Measurements from ENCODE around the gene ZNF107. TPM values are rescaled to one million over a fixed set of nuclear protein-coding genes. Genes with fewer than 3 reads are reported as not detected.

The ZNF107 gene
- total RNA-seq, result 13.0 and 13.3 TPM in 2 replicates

DNA sequence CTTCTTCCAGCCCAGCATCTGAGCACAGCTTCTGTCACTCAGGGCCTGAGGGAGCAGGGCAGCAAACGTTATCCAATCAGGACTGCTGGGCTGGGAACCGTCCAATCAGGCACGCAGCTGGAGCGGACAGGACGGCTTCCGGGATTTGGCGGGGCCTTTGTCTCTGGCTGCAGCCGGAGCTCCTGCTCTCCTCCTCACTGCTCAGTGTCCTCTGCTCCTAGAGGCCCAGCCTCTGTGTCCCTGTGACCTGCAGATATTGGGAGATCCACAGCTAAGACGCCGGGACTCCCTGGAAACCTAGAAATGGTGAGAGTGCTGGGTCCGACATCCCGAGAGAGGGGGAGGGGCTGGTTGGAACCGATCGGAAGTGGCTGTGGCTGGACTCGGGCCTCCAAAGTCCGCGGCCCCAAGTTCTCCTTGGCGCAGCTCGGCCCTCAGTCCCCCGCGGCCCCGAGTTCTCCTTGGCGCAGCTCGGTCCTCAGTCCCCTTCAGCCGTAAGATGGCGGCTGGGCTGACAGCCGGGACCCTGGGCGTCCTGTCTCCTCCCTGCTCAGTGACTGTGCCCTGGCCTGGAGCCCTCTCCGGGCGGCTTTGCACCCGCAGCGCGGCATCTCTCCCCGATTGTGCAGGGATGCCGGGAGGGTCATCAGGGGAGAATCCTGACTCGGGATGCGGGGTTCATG lies at the start of gene ZNF107:
TSS of gene ZNF107 (plus strand) at position 154 of the 683 bp plus-strand sequence. CDS start at position 304, 150 bp downstream.
- Mint-ChIP-seq H3K36me3 (ENCODE audit: low read depth) (peaks cover 39% of the 10 kb centered on the region), H3K27ac (peak within 1 kb of the TSS; percentile 97), H3K4me1 (peaks cover 17% of the 10 kb centered on the region), H3K27me3 (no peaks in the 10 kb centered on the region), H3K9me3 (peaks cover 19% of the 10 kb centered on the region), H3K4me3 (peak within 1 kb of the TSS; percentile 97)
- intact Hi-C loops (cut with micrococcal nuclease), result loop anchor here (1.0 to 10.0 kb wide), 8 partner anchors 103 to 741 kb away; partner anchors contain the start of genes ERV3-1, ZNF138, ZNF273 and ZNF680
- DNase-seq, result peak; percentile 95

DNA sequence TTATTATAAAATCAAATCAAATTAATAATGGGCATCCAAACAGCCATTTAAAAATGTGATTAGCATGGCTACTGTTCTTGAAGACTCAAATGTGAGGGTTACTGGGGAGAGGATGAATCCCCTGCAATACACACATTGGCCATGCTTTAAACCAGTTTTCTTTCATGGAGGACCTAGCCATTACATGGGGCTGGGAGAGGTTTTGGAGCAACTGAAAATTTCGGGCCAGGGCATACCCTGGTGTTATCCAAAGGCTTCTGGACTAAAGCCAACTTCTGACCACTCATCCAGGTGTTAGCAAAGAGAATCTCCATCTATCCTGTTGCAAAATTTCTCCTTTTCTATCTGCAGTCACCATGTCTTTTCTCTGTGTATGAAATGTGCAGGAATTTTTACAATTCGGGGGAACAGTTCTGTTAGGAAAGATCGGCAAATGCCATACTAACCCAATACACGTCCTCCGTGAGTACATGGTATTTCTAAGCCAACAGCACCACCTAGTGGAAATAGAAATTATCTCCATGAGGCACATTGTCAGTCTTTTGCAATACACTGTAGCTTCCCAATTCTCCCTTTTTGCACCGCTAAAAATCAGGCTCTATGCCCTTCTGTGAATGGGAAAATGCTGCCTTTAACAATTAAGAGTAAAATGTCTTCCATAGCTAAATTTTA lies 47.0 kb upstream of the ZNF107 start:
- H3K27ac Mint-ChIP-seq, result no peak overlapping the region
- H3K4me3 Mint-ChIP-seq, result no peak overlapping the region
- DNase-seq, result peak; percentile 73
- H3K9me3 Mint-ChIP-seq, result peaks cover 16% of the 10 kb centered on the region
- no peaks in the 10 kb centered on the region for H3K27me3 Mint-ChIP-seq
- H3K36me3 Mint-ChIP-seq (ENCODE audit: low read depth), result no peaks in the 10 kb centered on the region
- intact Hi-C loops (cut with micrococcal nuclease), result loop anchor here (2.0 kb wide), 1 partner anchor 436 kb away; no protein-coding TSS in a partner anchor
- no peaks in the 10 kb centered on the region for H3K4me1 Mint-ChIP-seq

DNA sequence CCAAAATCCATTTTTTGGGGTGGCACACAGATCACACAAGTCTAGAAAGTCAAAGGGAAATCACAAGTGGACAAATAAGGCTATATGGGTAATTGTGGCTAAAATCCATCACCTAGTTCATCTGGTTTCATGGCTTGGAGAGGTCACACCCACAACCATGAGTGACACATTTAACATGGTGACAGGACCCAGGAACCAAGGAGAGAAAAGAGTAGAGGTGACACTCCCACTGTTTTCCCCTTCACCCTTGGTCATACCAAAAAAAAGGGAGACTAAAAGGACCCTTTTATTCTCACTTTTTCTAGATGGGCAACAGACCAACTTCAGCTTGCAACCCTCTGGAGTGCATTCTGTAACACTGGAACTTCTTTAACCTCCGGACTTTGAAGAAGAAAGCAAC lies 46.2 kb upstream of the ZNF107 start:
- peaks cover 16% of the 10 kb centered on the region for H3K9me3 Mint-ChIP-seq
- no peaks in the 10 kb centered on the region for H3K27me3 Mint-ChIP-seq

GRCh38 chr7:64621656-64622055 lies 44.3 kb upstream of the ZNF107 start:
- no peaks in the 10 kb centered on the region for H3K4me1 Mint-ChIP-seq
- no peak overlapping the region for H3K27ac Mint-ChIP-seq
- no peaks in the 10 kb centered on the region for H3K36me3 Mint-ChIP-seq (ENCODE audit: low read depth)
- no peak overlapping the region for H3K4me3 Mint-ChIP-seq
- H3K27me3 Mint-ChIP-seq, result no peaks in the 10 kb centered on the region
- intact Hi-C loops (cut with micrococcal nuclease), result no loop called here
- DNase-seq, result no peak
- H3K9me3 Mint-ChIP-seq, result peaks cover 11% of the 10 kb centered on the region

More for the DNA sequence above, 46.2 kb upstream of the ZNF107 start:
- no peak overlapping the region for H3K4me3 Mint-ChIP-seq
- H3K4me1 Mint-ChIP-seq, result no peaks in the 10 kb centered on the region
- H3K27ac Mint-ChIP-seq, result no peak overlapping the region
- no peak for DNase-seq
- no peaks in the 10 kb centered on the region for H3K36me3 Mint-ChIP-seq (ENCODE audit: low read depth)
- intact Hi-C loops (cut with micrococcal nuclease), result loop anchor here (2.0 kb wide), 1 partner anchor 437 kb away; no protein-coding TSS in a partner anchor

DNA sequence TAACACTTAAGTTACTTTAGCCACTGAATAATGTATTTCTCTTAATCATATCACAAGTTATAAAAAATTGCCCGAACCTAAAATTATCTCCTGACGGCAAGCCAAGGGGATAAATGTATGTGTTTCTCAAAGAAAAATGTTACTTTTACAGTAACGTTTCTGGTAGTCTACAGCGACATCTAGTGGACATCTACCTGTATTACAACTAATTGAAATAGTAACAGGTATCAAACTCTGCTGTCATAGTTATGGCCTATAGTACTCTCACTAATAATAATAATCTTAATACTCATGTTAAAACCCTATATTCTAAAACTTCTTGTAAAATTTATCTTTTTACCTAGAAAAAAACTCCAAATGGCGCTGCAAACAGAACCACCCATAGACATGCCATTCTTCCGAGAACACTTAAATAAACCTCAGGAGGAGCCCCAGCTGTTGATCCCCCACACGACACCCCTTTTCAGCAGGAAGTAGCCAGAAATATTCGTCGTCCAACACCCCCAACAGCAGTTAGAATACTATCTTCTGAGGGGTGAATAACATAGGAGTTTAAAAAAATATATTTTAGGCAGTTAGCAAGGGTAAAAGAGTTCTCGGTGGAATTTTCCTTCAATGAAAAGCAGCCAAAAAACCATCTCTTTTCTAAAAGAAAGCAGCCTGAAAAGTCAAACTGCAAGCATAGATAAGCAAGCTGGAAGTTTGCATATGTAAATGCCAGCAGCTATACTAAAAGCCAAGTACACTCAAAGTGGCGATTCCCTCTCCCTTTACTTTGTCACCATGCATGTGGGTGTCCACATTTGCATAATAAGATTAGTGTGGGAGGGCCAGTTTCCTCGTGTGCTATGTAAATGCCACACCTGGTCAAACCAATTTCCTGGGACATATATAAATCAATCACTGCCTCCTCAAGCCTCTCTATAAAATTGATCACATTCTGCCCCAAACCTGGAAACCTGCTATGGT lies 40.5 kb upstream of the ZNF107 start:
- peaks cover 4% of the 10 kb centered on the region for H3K9me3 Mint-ChIP-seq
- H3K36me3 Mint-ChIP-seq (ENCODE audit: low read depth), result no peaks in the 10 kb centered on the region
- no peak for DNase-seq
- no peaks in the 10 kb centered on the region for H3K4me1 Mint-ChIP-seq
- H3K27me3 Mint-ChIP-seq, result no peaks in the 10 kb centered on the region
- no peak overlapping the region for H3K27ac Mint-ChIP-seq
- no peak overlapping the region for H3K4me3 Mint-ChIP-seq
- intact Hi-C loops (cut with micrococcal nuclease), result no loop called here

DNA sequence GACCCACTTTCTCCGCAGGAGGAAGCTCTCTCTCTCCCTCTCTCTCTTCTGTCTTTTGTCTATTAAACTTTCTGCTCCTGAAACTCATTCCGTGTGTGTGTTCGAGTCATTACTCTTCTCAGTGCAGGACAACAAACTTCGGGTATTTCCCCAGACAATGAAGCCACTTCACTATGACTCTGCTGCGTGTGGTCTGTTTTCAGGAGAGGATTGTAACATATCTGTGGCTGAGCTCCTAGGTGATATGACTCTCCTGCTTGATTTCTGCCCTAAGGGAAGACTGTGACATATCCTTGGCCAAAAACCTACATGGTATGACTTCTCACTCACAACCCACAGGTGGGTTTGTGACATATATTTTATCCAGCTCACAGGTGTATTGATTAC lies 39.9 kb upstream of the ZNF107 start:
- H3K27me3 Mint-ChIP-seq, result no peaks in the 10 kb centered on the region
- no peaks in the 10 kb centered on the region for H3K36me3 Mint-ChIP-seq (ENCODE audit: low read depth)
- intact Hi-C loops (cut with micrococcal nuclease), result no loop called here

GRCh38 chr7:64626557-64626956 lies 39.4 kb upstream of the ZNF107 start:
- Mint-ChIP-seq H3K4me3 (no peak overlapping the region), H3K4me1 (no peaks in the 10 kb centered on the region), H3K27me3 (no peaks in the 10 kb centered on the region), H3K9me3 (peaks cover 4% of the 10 kb centered on the region), H3K27ac (no peak overlapping the region), H3K36me3 (ENCODE audit: low read depth) (no peaks in the 10 kb centered on the region)
- no peak for DNase-seq
- intact Hi-C loops (cut with micrococcal nuclease), result no loop called here

More for the DNA sequence above, 39.9 kb upstream of the ZNF107 start:
- Mint-ChIP-seq H3K9me3 (peaks cover 4% of the 10 kb centered on the region), H3K4me3 (no peak overlapping the region), H3K27ac (no peak overlapping the region), H3K4me1 (no peaks in the 10 kb centered on the region)
- DNase-seq, result no peak

DNA sequence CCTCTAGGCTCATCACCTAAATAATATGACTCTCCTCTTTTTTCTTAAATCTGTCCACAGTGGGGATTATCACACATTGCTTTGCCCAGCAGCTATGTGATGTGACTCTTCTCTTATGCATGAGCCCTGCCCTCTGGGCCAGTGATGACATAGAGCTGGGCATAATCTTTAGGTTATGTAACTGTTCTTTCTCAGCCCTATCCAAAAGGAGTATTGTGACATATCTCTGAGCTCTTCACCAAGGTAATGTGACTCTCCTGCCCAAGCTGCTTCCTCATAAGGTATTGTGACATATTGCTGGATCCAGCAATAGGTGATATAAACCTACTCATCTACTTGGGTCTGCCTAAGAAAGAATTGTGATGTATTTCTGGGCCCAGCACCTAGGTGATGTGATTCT lies 37.7 kb upstream of the ZNF107 start:
- H3K9me3 Mint-ChIP-seq, result no peaks in the 10 kb centered on the region
- H3K27me3 Mint-ChIP-seq, result no peaks in the 10 kb centered on the region
- H3K4me1 Mint-ChIP-seq, result no peaks in the 10 kb centered on the region
- no peak overlapping the region for H3K27ac Mint-ChIP-seq
- intact Hi-C loops (cut with micrococcal nuclease), result no loop called here
- H3K4me3 Mint-ChIP-seq, result no peak overlapping the region
- no peak for DNase-seq
- H3K36me3 Mint-ChIP-seq (ENCODE audit: low read depth), result no peaks in the 10 kb centered on the region

- Mint-ChIP-seq H3K4me3 (no peak overlapping the region), H3K27ac (no peak overlapping the region), H3K4me1 (no peaks in the 10 kb centered on the region), H3K36me3 (ENCODE audit: low read depth) (no peaks in the 10 kb centered on the region), H3K9me3 (no peaks in the 10 kb centered on the region), H3K27me3 (no peaks in the 10 kb centered on the region)
- intact Hi-C loops (cut with micrococcal nuclease), result no loop called here
- DNase-seq, result no peak
These were observed 37.2 kb upstream of the ZNF107 start for GRCh38 chr7:64628721-64629120.

DNA sequence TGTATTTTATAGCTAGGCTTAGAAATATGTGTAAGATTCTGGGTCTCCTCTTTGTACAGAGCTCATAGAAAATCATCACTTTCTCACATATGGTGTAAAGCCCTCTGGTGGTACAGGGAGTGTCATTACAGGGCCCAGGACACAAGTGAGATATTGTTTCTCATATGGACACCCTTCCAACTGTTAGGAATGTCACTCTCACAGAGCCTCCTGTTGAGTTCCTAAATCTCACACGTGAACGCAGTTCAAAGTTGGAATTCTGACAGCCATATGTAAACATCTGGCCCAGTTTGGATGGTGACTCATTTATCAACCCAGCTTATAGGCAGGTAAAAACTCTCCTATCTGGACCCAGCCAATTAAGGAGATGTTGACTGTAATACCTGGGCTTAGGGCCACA lies 35.4 kb upstream of the ZNF107 start:
- no peaks in the 10 kb centered on the region for H3K9me3 Mint-ChIP-seq
- no peak overlapping the region for H3K4me3 Mint-ChIP-seq
- DNase-seq, result no peak
- H3K27ac Mint-ChIP-seq, result no peak overlapping the region
- no peaks in the 10 kb centered on the region for H3K27me3 Mint-ChIP-seq
- no peaks in the 10 kb centered on the region for H3K4me1 Mint-ChIP-seq
- intact Hi-C loops (cut with micrococcal nuclease), result no loop called here
- no peaks in the 10 kb centered on the region for H3K36me3 Mint-ChIP-seq (ENCODE audit: low read depth)

- no peak for DNase-seq
- intact Hi-C loops (cut with micrococcal nuclease), result no loop called here
- H3K36me3 Mint-ChIP-seq (ENCODE audit: low read depth), result no peaks in the 10 kb centered on the region
- no peaks in the 10 kb centered on the region for H3K9me3 Mint-ChIP-seq
- no peak overlapping the region for H3K4me3 Mint-ChIP-seq
- no peak overlapping the region for H3K27ac Mint-ChIP-seq
- no peaks in the 10 kb centered on the region for H3K4me1 Mint-ChIP-seq
- no peaks in the 10 kb centered on the region for H3K27me3 Mint-ChIP-seq
These were observed 33.9 kb upstream of the ZNF107 start for GRCh38 chr7:64632029-64632428.

DNA sequence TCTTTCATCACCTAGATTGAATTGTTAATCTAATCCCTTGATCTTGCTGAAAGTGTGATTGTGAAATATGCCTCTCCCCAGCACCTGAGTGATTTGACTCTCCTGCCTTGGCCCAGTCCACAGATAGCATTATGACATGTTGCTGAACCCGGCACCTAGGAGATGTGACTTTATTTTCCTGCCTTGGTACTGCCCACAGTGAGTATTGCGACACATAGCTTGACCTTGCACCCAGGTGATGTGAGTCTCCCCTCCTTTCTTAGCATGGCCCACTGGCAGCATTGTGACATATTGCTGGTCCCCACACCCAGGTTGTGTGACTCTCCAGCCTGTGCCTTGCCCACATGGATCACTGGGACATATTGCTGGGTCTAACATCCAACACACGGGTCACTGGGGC lies 32.5 kb upstream of the ZNF107 start:
- no peak for DNase-seq
- Mint-ChIP-seq H3K36me3 (ENCODE audit: low read depth) (no peaks in the 10 kb centered on the region), H3K4me3 (no peak overlapping the region), H3K27ac (no peak overlapping the region), H3K9me3 (peaks cover 4% of the 10 kb centered on the region), H3K4me1 (no peaks in the 10 kb centered on the region), H3K27me3 (no peaks in the 10 kb centered on the region)
- intact Hi-C loops (cut with micrococcal nuclease), result no loop called here

- H3K4me1 Mint-ChIP-seq, result no peaks in the 10 kb centered on the region
- intact Hi-C loops (cut with micrococcal nuclease), result no loop called here
These were observed 31.4 kb upstream of the ZNF107 start for GRCh38 chr7:64634406-64635062.

More at GRCh38 chr7:64634406-64635062, 31.4 kb upstream of the ZNF107 start:
- H3K27ac Mint-ChIP-seq, result no peak overlapping the region
- peaks cover 8% of the 10 kb centered on the region for H3K9me3 Mint-ChIP-seq
- H3K4me3 Mint-ChIP-seq, result no peak overlapping the region
- no peaks in the 10 kb centered on the region for H3K27me3 Mint-ChIP-seq
- no peaks in the 10 kb centered on the region for H3K36me3 Mint-ChIP-seq (ENCODE audit: low read depth)
- DNase-seq, result no peak
